DMS 273 (cell line): ENCODE results near the gene XYLB.

Source experiments
- DNase-seq: peaks from one replicate; lab custom pipeline; 2025; ENCODE audit not compliant: unreplicated experiment; lab: John Stamatoyannopoulos, UW

Gene XYLB

DNA sequence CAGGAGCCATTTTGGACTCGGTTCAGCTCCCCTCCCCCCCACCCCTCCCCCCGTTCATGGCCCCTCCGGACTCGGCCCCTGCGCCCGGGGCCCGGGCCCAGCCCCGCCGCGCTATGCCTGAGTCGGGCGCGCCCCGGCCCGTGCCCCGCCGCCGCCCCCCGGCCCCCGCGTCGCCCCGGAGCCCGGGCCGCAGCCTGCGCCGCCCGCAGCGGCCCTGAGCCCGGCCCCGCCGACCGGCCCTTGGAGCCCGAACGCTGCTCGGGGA lies 107.3 kb downstream of the XYLB start:
- no peak for DNase-seq

DNA sequence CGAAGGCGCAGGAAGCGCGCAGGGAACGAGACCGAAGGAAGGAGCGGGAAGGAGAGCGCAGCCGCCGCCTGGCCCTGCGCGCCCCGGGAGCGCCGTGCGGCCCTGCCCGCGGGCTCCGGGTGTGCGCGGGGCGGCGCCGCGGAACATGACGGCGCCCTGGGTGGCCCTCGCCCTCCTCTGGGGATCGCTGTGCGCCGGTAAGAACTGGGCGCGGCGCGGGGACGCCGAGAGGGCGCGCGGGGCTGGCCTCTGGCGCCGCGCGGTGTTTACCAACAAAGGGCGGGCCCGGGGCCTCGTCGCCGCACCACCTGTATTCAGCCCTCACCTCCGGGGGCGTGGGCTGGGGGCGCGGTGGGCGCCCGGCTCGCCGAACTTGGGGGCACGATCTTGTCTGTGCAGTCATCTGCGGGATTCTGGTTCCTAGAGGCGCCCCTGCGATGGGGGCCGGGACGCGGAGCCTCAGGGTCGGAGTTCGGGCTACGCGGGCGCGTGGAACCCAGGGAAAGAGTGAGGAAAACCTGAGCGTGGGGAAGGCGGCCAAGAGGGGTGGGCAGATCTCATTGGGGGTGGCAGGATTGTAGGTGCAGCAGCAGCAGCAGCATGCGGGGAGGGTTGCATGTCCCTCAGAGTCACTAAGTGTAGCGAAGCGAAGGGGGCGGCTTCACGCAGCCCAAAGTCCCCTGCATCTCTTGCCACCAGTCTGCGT lies 107.7 kb downstream of the XYLB start:
- peak; percentile 61 for DNase-seq

DNA sequence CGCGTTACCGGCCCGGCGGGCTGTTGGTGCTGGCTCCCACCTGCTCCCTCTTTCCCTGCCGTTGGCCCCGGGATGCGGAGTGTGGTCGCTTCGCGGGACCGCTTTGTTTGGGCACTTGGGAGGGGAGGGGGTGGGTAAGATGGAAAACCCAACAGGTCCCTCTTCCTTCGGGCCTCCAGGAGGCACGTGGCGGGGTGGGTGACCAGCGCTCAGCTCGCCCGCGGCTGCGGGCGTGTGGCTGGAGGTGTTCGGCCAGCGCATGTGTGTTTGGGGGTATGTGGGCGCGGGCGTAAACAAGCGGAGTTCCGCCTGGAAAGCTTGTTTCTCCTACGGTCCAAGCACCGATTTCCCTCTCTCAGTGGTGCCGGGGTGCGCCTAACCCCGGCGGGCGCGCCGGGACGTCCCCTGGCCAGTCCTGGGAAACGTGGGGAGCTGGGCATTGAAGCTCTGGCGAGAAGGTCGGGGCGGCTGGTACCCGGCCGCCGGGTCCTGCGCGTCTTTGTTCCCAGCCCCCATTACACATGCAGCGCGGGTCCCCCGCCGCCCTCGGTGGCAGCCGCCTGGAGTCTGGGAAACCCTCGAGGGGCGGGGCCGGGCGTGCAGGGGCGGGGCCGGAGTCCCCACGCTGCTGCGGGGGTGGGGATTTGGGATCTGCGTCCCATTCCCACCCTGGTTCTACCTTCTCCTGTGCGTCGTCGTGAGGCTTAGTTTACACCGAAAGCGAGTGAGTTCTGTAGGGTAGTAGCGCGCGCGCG lies 108.5 kb downstream of the XYLB start:
- DNase-seq: peak; percentile 93

DNA sequence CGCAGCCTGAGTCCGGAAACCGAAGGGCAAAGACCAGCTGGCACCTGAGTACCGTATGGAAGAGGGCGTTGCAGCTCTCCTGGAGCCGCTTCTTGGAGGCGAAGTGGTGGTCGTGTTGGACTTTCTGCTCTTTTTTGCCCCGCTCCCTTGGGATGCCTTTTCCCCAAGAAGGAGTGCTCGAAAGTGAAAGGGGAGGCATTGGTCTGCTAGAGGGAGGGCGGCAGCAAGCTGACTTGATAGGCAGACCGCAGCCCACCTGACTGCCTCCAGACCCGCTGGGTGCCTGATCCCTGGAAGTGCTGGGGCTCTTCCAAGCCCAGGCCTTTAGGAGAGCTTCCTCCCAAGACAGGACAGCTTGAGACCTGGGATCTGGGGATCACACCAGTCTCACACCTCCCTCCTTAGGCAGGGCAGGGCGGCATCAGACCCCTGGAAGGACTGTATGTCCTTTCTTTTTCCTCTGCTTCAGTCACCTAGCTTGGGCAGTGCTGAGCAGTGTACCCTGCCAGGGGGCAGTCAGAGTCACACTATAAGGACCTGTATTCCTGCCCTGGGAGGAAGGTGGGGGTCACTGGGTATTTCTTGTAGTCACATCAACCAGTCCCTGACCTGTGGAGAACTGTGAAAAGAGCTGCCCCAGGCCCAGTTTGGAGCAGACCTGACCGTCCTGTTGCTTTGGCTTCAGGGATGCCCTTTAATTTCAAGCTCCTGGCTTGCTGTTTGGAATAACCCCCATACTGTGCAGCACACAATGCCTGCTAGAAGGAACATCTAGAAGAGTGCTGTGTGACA lies 109.2 kb downstream of the XYLB start:
- DNase-seq: no peak

DNA sequence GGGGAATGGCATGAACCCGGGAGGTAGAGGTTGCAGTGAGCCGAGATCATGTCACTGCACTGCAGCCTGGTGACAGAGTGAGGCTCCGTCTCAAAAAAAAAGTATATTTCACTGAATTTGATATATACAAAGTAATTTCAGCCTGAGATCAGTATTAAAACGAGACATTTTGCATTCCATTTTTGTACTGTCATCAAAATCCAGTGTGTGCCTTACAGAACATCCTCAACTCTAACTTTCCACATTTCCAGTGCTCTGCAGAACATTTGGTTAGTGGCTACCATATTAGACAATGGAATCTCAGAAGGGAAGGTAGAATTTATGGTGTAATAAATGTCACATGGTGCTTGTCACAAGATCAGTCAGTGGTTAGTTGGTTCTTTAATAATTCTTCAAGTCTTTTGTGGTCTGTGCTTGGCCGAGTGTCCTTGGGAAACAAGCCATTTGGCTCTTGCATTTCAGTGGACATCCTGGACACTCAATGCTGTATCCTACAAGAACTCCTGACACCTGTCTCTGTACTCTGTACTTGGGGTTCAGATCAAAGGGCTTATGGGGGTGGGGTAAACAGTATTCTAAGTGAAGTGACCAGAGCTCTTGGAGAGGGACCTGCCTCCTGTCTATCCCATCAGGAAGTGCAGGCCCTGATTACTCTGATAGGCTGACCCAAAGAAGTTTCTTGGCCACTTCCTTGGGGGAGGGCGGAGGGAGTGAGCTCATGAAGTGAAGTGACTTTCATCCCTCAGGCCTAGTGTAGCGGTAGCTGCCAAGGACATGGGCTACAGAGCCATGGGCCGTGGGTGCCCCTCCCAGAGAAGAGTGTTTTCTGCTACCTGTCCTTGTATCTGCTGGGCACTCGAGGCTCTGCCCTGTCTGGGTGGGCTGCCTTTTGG lies 110.8 kb downstream of the XYLB start:
- DNase-seq: no peak

DNA sequence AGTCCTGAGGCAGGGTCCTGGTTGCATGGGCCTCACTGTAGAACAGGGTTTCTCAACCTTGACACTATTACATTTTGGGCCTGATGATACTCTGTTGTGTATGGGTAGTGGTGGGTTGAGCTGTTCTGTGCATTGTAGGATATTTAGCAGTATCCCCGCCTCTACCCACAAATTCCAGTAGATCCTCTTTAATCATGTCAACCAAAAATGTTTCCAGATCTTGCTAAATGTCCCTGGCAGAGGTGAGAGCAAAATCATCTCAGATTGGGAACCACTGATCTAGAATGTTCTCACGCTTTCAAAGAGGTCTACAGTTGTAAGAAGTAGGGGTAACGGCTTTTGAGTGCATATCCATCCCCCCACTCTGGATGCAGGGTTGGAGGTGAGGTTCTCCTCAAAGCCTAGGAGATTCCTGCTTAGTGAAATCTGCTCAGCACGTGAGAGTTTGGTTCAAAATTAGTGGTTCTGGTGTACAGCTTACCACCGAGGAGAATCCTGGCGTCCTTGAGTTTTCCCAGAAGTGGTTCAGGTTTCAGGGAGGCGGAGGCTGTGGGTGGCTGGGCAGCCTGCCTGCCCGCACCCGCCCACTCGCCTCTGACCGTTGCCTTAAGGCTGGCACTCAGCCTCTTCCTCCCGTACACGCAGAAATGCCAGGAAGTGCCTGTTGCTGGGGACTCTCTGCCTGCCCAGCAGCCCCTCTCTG lies 112.4 kb downstream of the XYLB start:
- peak; percentile 79 for DNase-seq

DNA sequence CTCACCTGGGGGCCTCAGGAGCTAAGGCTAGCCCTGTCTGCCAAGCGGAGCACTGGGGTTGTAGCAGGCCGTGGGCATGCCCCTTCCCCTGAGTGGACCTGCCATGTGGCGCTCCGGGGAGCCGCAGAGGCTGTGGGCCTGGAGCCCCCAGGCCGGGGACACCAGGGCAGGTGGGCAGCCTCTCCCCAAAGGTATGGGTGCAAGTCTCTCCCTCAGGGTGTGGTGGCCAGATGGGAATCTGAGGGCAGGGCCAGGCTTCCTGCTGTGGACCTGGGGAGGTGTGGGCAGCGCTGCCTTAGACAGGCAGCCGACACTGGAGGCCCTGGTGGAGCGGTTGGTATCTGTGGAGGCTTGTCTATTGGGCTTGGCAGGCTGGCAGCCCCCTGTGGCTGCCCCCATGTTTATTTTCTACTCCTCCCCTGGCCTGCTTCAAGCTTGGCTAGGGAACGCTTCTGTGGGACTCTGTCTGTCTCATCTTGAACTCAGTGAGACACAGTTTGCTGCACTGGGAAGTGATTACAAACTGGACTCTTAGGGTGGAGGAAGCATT lies 113.0 kb downstream of the XYLB start:
- peak; percentile 48 for DNase-seq

DNA sequence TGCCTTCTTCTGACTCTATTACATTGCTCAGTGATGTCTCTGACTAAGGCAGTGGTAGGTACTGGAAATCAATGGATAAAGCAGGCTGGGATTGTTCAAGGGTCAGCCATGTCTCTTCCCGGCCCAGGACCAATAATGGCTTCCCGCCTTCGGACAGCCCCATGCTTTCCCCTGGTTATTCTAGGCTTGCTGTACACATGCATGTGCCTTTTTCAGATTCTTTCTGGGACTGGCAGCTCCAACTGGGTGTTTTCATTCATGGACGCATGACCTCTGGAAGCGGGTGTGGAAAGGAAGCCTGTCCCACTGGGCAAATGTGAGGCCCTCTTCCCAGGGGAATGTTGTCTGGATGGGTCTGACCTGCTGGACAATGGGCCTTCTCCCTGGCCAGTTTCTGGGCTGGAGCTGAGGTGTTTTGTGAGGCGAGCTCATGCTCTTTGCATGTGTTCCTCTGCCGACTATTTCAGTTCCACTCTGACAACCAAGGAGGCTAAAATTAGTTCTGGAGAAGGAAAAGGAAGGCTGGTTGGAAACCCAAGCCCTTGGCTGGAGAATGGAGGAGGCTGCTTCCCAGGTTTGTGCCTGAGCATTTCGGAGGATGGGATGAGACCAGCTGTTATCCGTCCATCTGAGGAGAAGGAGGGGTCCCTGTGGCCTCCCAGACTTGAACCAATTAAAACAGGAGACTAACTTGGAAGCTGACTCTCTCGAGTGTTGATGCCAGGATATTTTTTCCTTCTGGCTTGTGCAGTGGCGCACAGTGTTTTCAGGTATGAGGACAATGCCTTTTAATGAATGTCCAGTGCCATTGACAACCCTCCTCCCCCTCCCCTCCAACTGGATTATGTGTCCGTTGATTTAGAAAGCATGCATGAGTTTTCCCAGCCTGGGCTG lies 114.0 kb downstream of the XYLB start:
- DNase-seq: peak; percentile 12
